Type B pancreatic cell (in vitro differentiated cells): ENCODE data around the gene DDX17. TPM values are rescaled to one million over a fixed set of nuclear protein-coding genes. Genes with fewer than 3 reads are reported as not detected.

Experiments
- DNase-seq: peaks from one replicate; pipeline ENCODE4 v3.0.0; 2021; ENCODE audit warnings: mixed read lengths; ENCODE audit not compliant: unreplicated experiment; ENCODE audit errors: extremely low spot score
- H3K27ac Mint-ChIP-seq: 2 replicates; pipeline ENCODE4 v1.8.0; 2021; ENCODE audit warnings: mild to moderate bottlenecking, mixed read lengths
- H3K27me3 Mint-ChIP-seq: 2 replicates; pipeline ENCODE4 v1.8.0; 2021; ENCODE audit warnings: mixed read lengths
- H3K36me3 Mint-ChIP-seq: 2 replicates; pipeline ENCODE4 v1.8.0; 2021; ENCODE audit warnings: mixed read lengths
- H3K4me1 Mint-ChIP-seq: one replicate; pipeline ENCODE4 v1.8.0; 2021; ENCODE audit warnings: mixed read lengths; ENCODE audit not compliant: unreplicated experiment
- H3K4me3 Mint-ChIP-seq: 2 replicates; pipeline ENCODE4 v1.8.0; 2021; ENCODE audit warnings: mild to moderate bottlenecking, mixed read lengths
- H3K9me3 Mint-ChIP-seq: 2 replicates; pipeline ENCODE4 v1.8.0; 2021; ENCODE audit warnings: mixed read lengths
- CTCF ChIP-seq: fragments of 200-600 bp; sonication (generic); conservative IDR thresholded peaks from 2 replicates; pipeline ENCODE4 v1.5.0; 2021; ENCODE audit warnings: antibody characterized with exemption, mild to moderate bottlenecking
- total RNA-seq: library from RNA; stranded (reverse); gene quantifications from 2 replicates; pipeline ENCODE4 v1.2.1, GENCODE V29; 2021; ENCODE audit warnings: low replicate concordance

DDX17 gene
- total RNA-seq, 1 donor from 2014 or later: 531 TPM

DNA sequence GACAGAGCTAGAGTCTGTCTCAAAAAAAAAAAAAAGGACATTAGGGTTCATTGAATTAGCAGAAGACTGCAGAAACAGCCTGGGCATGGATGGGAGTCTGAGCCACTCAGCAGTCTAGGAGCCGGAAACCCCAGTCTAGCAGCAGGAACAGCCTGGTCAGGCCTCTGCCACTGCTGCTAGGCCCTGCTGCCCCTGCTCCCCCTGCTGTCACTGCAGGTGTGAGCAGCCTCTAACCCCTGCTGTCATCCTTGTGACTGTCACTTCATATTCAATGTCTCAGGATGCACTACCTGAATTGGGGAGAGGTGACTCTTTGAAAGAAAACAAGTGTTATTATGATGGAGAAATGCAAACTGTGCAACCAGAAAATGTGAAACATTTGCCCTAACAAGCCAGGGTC, 7.0 kb upstream of the DDX17 start:
- Mint-ChIP-seq H3K27me3 (no peaks in the 10 kb centered on the region), H3K4me1 (no peaks in the 10 kb centered on the region), H3K27ac (no peak overlapping the region), H3K4me3 (no peak overlapping the region), H3K36me3 (no peaks in the 10 kb centered on the region), H3K9me3 (no peaks in the 10 kb centered on the region)
- no peak for DNase-seq
- TF ChIP-seq CTCF: peak; percentile 36

DNA sequence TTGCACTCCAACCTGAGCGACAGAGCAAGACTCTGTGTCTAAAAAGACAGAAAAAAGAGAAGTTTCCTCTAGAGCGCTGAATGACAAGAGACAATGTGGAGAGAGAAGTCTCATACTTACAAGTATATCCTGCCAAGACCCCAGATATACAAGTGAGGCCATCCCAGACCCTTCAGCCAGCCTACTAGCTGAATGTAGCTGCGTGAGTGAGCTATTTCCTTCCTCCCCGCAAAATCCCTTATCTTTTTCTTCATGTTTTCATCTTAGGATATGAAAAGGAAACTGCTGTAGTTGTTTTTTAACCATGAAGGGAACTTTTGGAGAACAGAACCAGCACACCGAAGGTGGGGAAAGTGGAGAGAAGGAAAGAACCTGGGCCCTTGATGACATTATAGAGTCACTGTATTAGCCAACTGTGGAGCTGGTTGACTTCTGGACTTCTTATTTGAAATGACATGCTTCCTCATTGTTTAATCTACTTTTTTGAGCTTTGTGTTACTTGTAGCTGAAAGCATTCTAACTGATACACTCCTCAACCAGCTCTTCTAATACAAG, 4.4 kb upstream of the DDX17 start:
- H3K36me3 Mint-ChIP-seq: peaks cover 8% of the 10 kb centered on the region

DNA sequence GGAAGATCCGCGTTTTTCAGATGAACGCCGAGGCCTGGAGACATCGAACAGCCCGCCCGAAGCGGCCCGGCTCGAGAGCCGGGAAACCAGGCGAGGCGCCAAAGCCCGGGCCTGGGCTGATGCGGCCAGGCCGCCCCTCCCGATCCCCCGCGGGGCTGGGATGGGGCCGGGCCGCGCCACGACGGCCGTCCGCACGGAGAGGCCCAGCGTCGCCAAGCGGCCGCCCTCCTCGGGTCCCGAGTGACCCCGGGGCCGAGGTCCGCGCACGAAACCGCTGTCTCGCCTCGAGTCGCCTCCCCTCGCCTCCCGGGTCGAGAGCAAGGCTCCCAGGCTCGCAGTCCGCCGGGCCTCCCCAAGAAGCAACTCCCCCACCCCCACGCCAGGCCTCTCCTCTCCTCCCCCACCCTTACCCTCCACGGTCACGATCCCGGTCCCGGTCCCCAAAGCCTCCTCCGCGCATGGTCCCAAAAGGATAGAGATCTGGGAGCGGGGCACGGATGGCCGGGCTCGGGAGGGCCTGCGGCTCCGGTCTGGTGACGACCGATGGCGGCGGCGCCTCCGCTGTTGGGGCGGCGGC, 482 bp downstream of the DDX17 start:
- Mint-ChIP-seq H3K4me1 (peaks cover 34% of the 10 kb centered on the region), H3K4me3 (peak overlapping the region; percentile 99), H3K9me3 (peaks cover 4% of the 10 kb centered on the region), H3K27me3 (peaks cover 7% of the 10 kb centered on the region), H3K36me3 (peaks cover 48% of the 10 kb centered on the region), H3K27ac (peak overlapping the region; percentile 100)
- no peak for TF ChIP-seq CTCF
- peak; percentile 76 for DNase-seq

More for the DNA sequence above, 4.4 kb upstream of the DDX17 start:
- H3K4me1 Mint-ChIP-seq: peaks cover 5% of the 10 kb centered on the region
- no peak overlapping the region for H3K27ac Mint-ChIP-seq
- H3K27me3 Mint-ChIP-seq: peaks cover 7% of the 10 kb centered on the region
- no peak for TF ChIP-seq CTCF
- H3K9me3 Mint-ChIP-seq: peaks cover 4% of the 10 kb centered on the region
- H3K4me3 Mint-ChIP-seq: no peak overlapping the region
- no peak for DNase-seq

DNA sequence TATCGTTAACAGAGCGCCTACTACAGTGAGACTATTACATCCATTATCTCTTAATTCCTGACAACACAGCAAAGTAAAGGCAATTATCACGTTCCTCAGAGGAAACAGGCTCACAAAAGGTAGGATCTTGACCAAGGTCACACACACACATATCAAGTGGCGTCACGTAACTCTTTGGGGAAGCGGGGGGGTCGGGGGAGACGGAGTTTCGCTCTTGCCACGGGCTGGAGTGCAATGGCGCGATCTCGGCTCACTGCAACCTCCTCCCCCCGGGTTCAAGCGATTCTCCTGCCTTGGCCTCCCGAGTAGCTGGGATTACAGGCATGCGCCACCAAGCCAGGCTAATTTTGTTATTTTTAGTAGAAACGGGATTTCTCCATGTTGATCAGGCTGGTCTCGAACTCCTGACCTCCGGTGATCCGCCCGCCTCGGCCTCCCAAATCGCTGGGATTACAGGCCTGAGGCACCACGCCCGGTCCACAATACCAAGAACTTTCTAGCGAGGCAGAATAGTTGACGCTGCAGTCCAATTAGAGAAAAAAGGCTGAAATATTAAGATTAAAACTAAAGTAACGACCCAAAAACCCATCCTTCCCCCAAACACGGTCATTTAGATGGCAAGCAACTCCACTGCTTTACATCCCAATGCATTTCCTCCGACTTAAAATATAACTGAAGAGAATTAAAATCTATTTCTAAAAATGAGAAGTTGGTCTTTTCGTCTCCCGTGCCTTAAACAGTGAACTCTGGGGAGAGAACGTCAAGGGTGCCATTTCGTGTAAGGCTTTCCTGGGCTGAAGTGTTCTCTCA, 1.2 kb downstream of the DDX17 start:
- TF ChIP-seq CTCF: no peak
- peak overlapping the region; percentile 93 for H3K27ac Mint-ChIP-seq
- H3K36me3 Mint-ChIP-seq: peaks cover 48% of the 10 kb centered on the region
- peak overlapping the region; percentile 92 for H3K4me3 Mint-ChIP-seq
- DNase-seq: no peak
- H3K9me3 Mint-ChIP-seq: peaks cover 4% of the 10 kb centered on the region
- H3K4me1 Mint-ChIP-seq: peaks cover 34% of the 10 kb centered on the region
- peaks cover 7% of the 10 kb centered on the region for H3K27me3 Mint-ChIP-seq

DNA sequence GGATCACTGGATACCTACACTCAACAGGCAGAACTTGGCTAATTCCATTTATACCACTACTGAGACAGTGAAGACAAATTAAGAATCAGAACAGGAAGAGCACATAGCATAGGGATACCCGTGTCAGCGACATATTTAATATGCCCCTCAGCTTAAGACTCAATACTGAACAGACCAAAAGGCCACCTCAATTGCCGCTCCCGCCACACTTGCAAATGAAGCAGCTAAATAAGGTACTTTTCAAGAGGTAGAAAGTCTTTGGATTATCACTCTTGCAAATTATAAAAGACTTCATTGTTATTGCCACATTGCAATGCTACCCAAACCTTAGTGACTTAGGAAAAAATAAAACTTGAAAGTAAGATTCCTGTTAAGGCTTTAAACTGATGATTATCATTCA, 3.1 kb downstream of the DDX17 start:
- peaks cover 64% of the 10 kb centered on the region for H3K36me3 Mint-ChIP-seq
- no peak for TF ChIP-seq CTCF
- peak overlapping the region; percentile 93 for H3K27ac Mint-ChIP-seq
- DNase-seq: no peak
- peaks cover 34% of the 10 kb centered on the region for H3K4me1 Mint-ChIP-seq
- peaks cover 4% of the 10 kb centered on the region for H3K9me3 Mint-ChIP-seq
- H3K4me3 Mint-ChIP-seq: peak overlapping the region; percentile 92
- H3K27me3 Mint-ChIP-seq: peaks cover 7% of the 10 kb centered on the region
